ENCODE results near the gene CCNK.

- TF ChIP-seq CTCF (IDR thresholded peaks at IDR 0.05; ENCODE audit: low read depth, low read length) (no peak), MAX (IDR thresholded peaks at IDR 0.05; ENCODE audit: low read depth, low read length) (no peak), MYC (IDR thresholded peaks at IDR 0.05; ENCODE audit: low read depth, low read length) (no peak)
These were observed 70.1 kb downstream of the CCNK start for GRCh38 chr14:99551034-99551922.

Measured in NB4 (cell line).